DMS114 treated with DMSO at 0.1 percent for 48 hours (cell line): ENCODE data around the gene CARS1.

Experiments
- DNase-seq: peaks from one replicate; lab custom pipeline; 2025; ENCODE audit not compliant: unreplicated experiment; lab: John Stamatoyannopoulos, UW

The CARS1 gene

DNA sequence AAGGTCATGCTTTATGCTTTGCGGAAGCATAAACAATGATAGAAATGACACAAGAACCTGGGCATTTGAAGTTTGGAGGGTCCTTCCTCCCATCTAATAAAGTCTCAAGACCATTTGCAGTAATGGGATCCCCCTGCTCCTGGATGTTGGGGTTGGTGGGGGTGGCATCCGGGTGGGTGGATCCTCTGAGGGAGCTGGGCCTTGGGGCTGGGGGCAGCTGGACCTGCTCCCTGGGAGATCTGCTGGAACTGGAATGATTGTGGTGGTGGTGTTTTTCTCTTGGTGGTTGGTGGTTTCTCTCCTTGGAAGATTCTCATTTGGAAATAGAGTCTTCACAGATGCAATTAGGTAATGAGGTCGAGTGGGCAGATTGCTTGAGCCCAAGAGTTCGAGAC is 62.9 kb downstream of the CARS1 start:
- no peak for DNase-seq

DNA sequence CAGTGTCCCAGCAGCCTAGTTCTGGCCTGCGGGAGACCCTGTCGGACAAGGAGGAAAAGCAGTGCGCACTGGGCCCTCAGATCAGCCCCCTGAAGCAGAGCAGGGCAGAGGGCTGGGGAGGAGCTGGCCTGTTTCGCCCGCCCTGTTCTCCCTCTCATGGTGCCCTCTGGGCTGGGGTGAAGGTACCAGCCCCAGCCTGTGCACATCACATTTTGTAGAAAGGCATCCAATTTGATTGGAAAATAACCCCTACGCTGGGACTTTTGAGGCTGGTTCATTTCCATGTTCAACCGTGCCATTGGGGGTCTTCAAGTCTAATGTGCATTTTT is 64.3 kb downstream of the CARS1 start:
- no peak for DNase-seq

DNA sequence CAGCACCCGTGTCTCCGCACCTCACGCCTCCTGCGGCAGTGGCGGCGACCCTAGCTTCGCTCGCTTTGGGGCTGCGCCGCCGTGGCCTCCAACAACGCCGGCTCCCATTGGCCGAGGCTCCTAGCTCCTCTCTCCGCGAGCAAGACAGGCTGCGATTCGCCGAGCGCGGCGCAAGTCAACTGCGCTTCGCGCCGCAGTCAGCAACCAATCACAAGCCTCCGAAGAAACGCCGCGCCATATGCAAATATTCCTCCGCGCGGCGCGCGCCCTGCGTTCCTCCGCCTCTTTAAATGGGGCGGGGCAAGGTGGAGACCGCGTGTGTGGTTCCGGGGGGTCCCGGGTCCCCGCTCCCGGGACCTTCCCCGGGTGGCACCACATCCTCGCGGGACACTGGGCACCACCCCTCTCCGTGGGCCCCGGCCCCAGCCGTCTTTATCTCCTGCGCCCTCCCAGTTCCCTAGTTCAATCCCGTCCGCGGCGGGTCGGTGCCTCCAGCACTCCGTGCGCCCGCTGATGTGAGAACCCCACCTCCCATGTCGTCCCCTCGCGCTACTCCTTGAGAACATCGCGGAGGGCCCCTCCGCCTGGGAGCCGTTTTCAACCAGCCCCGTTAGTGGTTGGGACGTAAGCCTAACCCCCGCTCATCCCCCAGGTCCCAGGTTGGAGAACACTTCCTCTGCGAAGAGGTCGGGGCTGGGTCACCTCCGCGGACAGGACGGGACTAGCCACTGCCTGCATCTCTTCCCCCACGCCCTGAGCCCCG is 64.8 kb downstream of the CARS1 start, which contains the start of gene NAP1L4:
TSS of gene NAP1L4 (minus strand) at position 96 of the 763 bp plus-strand sequence. CDS start 13,109 bp downstream, outside the sequence.
- peak; percentile 87 for DNase-seq

DNA sequence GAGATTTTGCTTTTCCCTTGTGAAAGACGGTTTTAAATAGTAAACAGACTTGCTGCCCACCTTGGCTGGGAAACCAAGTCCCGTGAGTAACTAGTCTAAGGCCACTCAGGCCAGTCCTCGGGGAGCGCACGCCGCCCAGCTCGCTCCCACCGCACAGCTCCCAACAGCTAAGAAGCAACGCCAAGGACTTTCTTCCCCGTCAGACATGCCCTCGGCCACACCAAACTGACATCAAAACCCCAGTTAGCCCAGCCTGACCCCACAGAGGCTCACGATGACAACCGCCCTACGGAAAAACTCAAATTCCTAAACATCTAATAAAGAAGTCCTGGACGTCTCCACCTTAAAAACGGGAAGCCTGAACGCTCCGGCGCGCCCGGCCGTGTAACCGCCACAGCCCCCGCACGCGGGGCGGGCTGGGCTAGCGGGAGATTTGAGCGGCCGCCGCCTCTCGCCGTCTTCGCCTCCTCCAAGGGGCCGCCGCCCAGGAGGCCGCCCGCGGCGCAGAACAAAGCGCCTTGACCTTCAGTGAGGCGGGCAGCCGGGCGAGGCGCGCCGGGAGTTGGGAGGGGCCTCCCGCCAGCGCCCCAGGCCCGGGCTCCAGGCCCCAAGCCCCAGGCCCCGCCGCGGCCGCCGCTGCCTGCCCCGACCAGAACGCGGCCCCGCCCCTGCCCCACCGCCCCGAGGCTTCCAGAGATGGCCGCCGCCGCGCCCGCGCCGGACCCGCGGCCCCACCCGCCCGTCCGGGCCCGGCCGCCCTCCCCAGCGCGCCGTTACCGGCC is 65.6 kb downstream of the CARS1 start:
- DNase-seq, result no peak

DNA sequence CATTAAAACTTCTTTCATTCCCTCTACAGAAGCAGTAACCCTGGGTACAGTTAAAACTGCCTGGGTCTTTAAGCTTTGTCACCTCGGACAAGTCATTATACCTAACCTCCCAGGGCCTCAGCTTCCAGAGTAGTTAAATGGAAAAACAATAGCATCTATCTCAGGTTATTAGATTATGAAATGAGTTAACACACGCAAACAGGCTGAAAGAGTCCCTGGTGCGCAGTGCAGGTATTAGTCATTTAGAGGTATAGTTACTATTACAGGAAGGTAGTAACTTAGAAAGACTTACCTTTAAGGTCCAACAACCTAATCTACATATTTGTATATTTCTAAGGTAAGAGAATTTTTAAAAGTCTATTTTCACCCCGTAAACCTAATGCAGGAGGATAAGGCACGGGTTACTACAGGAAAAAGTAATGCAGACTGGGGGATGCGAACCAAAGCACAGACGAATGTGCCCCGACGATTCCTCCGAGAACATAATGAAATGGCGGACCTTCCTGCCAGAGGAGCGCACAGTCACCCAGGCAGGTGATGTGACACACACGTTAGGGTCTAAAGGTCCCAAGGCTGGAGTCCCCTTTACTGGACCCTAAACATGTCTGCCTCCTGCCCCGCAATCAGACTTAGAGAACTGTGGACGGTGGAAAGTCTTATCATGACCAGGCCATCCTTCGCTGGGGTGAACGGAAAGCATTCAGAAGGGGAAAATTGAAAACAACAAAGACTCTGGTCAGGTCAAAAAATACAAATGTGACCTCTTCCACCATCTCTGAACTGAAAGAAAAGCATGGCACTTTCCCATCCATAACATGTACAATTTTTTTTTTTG is 66.4 kb downstream of the CARS1 start:
- no peak for DNase-seq

DNA sequence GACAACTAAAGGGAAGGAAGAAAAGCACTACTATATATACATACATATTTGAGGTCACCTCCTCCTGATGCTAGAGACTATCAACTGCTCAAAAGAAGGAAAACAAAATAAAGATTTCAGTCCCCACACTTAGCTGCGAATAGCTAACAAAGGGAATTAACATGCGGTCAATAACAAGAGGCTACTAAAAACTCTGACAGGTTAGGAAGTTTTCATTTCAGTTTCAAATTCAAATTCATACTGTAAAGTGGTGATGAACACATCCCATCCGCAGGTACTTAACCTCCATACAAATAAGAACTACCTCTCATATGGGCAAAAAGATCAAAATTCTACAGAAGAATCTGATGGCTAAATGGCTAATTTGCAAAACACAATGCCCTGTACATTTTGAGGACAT is 67.7 kb downstream of the CARS1 start:
- no peak for DNase-seq

DNA sequence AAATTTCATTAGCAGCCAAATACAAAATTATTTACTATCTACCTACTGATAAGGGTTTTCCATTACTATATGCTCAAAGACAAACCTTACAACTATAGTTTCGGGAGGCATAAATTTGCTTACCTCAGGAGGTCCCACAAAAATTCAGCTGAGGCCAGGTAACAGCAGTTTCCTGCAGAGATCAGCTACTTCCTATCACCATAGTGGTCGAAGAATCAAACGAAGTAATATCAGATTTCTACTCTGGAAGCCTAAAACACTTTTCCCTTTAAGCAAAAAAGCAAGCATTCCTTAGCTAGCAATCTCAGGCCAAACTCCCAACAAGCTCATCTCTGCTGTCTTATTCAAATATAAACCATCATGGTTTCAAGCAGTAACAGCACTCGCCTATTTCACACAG is 68.2 kb downstream of the CARS1 start:
- no peak for DNase-seq

DNA sequence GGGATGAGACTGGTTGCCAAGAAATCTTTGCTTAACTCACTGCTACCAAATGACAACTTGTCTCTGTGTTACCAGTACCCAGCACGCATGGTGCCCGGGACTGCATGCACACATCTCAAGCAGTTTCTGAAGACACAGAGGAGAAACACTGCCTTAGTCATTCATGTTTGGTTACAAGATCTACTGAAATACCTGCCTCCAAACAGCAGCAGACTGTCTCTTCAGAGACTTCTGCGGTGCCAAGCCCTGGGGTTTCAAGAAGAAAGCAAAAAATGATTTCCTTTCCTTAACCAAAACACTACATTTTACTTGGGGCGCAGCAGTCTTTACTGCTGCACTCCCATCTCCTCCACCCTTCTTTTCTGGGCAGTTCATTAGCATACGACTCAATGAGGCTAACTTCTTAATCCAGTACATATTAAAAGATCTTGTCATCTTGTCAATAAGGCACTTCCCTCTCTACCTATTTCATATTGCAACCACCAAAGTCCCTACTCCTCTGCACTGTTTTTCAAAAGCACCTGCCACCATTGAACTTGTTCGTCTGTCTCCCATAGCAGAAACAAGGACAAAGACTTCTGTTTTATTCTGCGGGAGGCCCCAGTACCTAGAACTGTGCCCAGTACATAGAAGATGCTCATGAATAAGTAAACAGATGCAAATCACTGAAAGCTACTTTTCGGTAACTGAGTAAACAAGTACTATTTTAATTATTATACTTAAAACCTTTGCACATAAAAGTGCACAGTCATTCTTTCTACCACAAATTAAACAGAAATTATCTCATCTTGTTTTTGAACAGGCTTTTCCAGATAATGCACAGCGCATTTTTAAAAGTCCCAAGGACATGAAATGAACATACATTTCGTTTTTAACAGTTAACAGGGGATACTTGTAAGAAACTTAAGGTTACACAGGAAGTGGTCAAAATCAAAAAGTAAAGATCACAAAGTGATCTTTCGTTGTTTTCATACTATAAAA is 69.1 kb downstream of the CARS1 start:
- DNase-seq, result no peak

DNA sequence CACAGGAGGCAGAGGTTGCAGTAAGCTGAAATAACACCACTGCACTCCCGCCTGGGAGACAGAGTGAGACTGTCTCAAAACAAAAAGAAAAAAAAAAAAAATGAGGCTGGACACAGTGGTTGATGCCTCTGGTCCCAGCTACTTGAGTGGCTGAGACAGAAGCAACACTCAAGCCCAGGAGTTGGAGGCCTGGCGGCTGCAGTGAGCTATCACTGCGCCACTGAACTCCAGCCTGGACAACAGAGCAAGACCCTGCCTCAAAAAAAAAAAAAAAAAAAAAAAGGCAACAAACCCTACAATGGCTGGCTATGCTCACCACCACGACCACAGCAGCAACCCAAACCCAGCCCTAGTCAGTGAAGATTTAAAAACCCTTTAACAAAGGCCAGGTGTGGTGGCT is 73.3 kb downstream of the CARS1 start:
- DNase-seq, result no peak

DNA sequence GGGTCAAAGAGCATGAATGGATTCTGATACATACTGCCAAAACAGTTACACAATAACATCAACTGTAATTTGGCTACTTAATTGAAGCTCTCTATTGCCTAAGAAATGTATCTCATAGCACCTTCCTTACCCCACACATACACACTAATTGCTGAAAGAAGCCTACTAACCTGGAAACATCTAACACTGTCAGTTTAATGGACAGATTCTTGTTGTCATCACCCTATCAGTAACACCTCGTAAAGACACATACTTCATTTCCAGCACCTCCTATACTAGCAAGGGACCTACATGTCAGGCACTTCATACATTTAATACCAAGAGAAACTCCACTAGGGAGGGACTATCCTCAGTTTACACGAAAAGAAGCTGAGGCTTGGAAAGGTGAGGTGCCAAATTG is 75.0 kb downstream of the CARS1 start:
- DNase-seq, result no peak

DNA sequence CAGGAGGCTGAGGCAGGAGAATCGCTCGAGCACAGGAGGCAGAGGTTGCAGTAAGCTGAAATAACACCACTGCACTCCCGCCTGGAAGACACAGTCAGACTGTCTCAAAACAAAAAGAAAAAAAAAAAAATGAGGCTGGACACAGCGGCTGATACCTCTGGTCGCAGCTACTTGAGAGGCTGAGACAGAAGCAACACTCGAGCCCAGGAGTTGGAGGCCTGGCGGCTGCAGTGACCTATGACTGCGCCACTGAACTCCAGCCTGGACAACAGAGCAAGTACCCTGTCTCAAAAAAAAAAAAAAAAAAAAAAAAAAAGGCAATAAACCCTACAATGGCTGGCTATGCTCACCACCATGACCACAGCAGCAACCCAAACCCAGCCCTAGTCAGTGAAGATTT is 76.1 kb downstream of the CARS1 start:
- no peak for DNase-seq

DNA sequence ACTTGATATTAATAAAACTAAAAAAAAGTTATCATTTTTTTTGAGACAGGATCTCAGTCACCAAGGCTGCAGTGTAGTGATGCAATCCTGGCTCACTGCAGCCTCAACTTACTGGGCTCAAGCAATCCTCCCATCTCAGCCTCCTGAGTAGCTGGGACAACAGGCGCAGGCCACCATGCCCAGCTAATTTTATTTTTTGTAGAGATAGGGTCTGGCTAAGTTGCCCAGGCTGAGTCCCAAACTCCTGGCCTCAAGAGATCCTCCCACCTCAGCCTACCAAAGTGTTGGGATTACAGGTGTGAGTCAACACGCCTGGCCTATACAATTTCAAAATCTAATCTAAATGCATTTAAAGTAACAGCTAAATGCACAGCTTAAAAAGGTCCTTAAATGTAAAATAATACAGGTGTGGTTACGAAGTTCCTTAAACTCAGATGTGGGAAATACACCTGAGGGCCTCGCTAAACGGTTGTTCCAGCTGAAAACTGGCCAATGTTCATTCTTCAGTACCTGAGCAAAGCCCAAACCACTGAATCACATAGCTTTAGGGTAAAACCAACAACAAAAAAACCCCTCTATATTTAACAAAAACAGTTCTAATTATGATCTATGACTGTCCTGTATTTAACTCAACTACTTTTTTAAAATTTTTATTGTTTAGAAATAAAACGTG is 76.9 kb downstream of the CARS1 start:
- no peak for DNase-seq

DNA sequence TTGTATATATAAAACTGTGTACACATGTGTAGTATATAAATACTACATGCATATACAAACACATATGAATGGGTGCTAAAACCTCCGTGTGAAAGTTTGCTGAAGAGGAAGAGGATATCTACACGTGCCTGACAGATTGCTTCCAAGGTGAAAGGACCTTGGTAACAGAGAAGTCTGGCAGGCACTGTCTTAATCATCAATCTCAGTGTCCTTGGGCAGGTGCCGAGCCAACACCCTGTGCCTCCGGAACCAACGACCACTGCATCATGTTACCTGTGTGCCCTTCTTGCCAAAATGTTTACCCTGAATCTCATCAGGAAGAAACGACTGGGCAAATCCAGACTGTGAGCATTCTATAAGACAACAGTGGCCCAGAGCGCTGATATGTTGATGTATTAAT is 80.1 kb downstream of the CARS1 start:
- no peak for DNase-seq

DNA sequence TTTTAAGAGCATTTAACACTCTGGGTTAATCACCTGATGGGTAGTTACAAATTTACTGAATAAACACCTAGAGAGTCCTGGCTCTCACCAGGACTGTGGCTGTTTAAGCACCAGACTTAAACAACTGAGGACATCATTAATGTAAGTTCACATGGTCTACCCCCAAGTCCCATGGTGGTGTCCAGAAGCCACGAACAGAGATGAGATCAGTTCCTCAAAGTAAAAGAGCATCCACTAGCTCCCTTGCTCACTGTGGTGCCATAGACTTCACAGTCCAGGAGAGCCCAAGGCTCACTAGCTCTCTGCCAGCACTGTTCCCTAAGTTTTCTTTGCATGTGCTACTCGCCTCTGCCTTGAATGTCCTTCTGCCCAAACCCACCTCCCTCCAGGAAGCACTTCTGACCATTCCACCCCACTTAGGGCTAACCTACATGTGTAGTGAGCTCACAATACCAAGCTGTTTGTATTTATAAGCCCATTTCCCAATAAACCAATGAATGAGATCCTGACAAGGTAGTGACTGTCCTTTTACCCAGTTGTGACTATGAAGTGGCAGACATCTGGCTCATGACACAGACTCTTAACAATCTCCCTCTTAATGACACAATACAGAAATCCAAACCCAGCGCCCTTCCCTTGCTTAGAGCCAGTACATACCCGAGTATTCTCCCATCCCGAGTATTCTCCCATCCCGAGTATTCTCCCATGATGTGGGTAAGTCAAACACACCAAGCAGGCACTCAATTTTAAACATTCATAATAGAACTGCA is 80.7 kb downstream of the CARS1 start:
- DNase-seq, result no peak

DNA sequence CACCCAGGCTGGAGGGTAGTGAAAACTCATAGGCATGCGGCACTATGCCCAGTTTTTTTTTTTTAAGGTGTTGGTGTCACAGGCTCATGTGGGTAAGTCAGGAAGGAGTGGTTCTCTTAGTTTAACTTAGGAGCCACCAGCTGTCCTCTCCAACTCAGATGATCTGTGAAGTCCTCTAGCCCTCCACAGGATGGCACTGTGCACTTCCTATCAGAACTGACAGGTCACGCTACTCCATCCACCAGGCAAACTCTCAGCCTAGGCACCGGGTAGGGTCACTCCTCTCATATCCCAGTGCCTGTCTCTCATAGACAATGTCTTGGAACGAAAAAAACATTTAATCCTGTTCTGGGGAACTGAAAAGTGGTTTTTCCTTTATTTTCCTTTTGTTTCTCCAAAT is 81.6 kb downstream of the CARS1 start:
- no peak for DNase-seq

DNA sequence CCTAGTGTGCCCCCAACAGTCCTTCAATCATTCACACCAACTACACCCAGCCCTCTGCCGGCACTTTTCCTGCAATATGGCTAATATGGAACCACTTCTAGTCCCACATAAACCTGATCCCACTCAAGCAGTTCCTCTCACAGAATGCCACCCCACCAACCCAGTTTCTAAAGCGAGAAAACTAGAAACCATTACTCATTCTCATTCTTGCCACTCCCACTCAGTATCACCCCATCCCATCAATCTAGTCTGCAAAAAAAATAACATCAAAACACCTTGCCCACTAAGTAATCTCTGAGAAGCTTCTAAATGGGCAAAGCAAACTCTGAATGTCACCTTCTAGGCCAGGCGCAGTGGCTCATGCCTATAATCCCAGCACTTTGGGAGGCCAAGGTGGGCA is 83.0 kb downstream of the CARS1 start:
- DNase-seq, result no peak

DNA sequence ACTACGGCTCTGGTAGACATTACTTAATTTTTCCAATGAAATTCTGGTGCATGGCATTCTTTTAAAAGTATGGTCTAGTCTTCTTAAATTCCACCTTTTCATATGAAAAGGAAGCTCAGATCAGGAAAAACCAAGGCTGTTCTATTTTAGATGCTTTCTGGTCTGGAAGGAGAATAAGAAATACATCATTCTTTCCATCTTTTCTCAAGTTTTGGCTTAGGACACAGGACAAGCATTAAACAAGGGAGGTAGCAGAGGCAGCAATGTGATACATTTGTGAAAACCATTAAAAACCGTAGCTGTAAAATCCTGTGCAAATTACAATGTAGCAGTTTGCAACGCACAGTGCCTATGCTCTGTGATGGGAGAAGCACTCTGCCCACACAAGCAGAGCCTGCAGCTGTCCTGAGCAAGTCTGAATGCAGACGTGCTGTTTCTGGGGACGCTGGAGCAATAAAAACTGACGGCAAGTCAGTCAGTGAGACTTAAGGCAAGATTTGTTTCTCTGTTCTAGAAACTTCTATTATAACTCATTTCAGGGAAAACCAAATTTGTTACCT is 88.8 kb downstream of the CARS1 start:
- DNase-seq, result no peak

DNA sequence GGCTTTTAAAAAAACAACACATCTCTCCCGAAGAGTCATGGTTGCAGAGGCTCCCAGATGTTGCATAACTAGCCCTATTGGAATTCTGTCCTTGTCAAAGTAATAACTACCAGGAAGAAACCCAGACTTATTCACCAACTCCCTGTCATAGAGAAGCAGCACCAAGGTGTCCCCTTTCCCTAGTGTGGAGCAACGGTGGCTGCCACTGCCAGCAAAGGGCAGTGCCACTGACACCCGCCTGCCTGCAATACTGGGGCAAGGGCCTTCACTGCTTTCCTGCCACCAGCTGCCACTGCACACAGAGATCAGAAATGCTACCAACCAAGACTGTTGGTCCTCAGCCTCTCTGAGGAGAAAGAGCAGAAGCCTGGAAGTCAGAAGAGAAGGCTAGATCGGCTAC is 92.4 kb downstream of the CARS1 start:
- no peak for DNase-seq

DNA sequence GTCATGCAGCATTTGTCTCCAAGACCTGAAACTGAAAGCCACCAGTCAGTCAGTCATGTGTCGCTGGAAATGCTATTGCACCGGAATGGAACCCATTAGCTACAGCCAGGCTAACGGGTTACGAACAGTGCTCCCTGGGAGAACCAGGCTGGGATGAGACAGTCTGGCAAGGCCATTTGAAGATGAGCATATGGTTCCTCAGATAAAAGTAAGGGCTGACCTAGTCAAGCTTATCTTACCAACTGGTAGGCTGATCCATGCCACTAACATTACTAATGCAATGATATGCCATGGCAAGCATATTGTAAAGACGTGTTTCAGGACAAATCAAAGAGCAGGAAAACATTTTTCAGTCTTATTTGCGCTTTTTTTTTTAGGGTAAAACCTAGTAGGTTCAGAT is 93.5 kb downstream of the CARS1 start:
- no peak for DNase-seq
